A549 (cell line): Measurements from ENCODE around the gene PTGR1. TPM values are rescaled to one million over a fixed set of nuclear protein-coding genes. Genes with fewer than 3 reads are reported as not detected.
"Not testable (repeated sequence)": the region's sequence is repeated elsewhere in the genome, so short reads cannot be mapped to it uniquely, and the experiment has no call there.

Experiments
- ATAC-seq, 2 experiments: fragments of 200-7000 bp in 1 of 2; fragments of >200 bp in 1 of 2; cut with Nextera tagmentation in 1 of 2; cut with Tn5 transposase in 1 of 2; 3 replicates each; pipeline versions ENCODE4 v1.8.0 to v1.9.1; 2018 to 2020; ENCODE audit warnings: mild to moderate bottlenecking in 1 of 2, moderate library complexity in 1 of 2
- CTCF ChIA-PET: fragments of 300-600 bp; sonication (Branson Sonifier 250); formaldehyde crosslinking; extraction: SDS; loops from one replicate; lab custom pipeline; 2021; ENCODE audit warnings: antibody characterized with exemption, inconsistent platforms; lab: Yijun Ruan, JAX
- POLR2A ChIA-PET: fragments of 350-600 bp; formaldehyde crosslinking; extraction: SDS; loops from one replicate; lab custom pipeline; 2021; ENCODE audit warnings: antibody characterized with exemption, inconsistent platforms; lab: Yijun Ruan, JAX
- DNase-seq, 2 experiments: peaks; one replicate each; pipeline versions ENCODE4 v3.0.0 to v3.0.0-alpha.2; 2011 to 2016; ENCODE audit warnings: low read depth in 1 of 2, low spot score in 1 of 2
- FAIRE-seq: peaks from 2 replicates; lab custom pipeline; 2011; peaks lifted over from hg19 to GRCh38; lab: Jason Lieb, UNC
- H3K27ac ChIP-seq, 2 experiments: fragments of >200 bp; sonication (Bioruptor Twin); formaldehyde crosslinking; 3 replicates each; pipeline ENCODE4 v1.5.1; 2016 to 2017
- H3K4me1 ChIP-seq: fragments of >200 bp; sonication (Bioruptor Twin); formaldehyde crosslinking; 3 replicates; pipeline ENCODE4 v1.6.1; 2016
- H3K4me2 ChIP-seq: fragments of >200 bp; sonication (Bioruptor Twin); formaldehyde crosslinking; 3 replicates; pipeline ENCODE4 v1.6.1; 2016
- H3K4me3 ChIP-seq: fragments of >200 bp; sonication (Bioruptor Twin); formaldehyde crosslinking; 3 replicates; pipeline ENCODE4 v1.5.1; 2016
- H3K9me3 ChIP-seq: fragments of >200 bp; sonication (Bioruptor Twin); formaldehyde crosslinking; 3 replicates; pipeline ENCODE4 v1.6.1; 2016
- BHLHE40 ChIP-seq: IDR thresholded peaks from 2 replicates; pipeline ENCODE4 v1.6.1; 2012; ENCODE audit warnings: low read depth, low read length, inconsistent platforms
- CEBPB ChIP-seq, 2 experiments: fragments of >200 bp in 1 of 2; sonication (Bioruptor Twin) in 1 of 2; formaldehyde crosslinking in 1 of 2; IDR thresholded peaks; 2 replicates each; pipeline ENCODE4 v1.6.1; 2012 to 2016
- CHD4 ChIP-seq: fragments of 200-600 bp; sonication (generic); IDR thresholded peaks from 2 replicates; pipeline ENCODE4 v1.6.1; 2016; ENCODE audit warnings: antibody characterized with exemption, mild to moderate bottlenecking, borderline replicate concordance
- EHF ChIP-seq: fragments of 250-450 bp; sonication (Bioruptor Pico); IDR thresholded peaks from 2 replicates; pipeline ENCODE4 v1.5.0; 2020; ENCODE audit warnings: mild to moderate bottlenecking
- FOSL2 ChIP-seq, 2 experiments: fragments of 450-650 bp in 1 of 2; fragments of >200 bp in 1 of 2; sonication (Bioruptor Twin) in 1 of 2; formaldehyde crosslinking; IDR thresholded peaks; 2 replicates each; pipeline versions ENCODE4 v1.5.0 to v1.6.1; 2016 to 2020; ENCODE audit warnings: mild to moderate bottlenecking in 1 of 2, moderate library complexity in 1 of 2
- FOXS1 ChIP-seq: fragments of 250-450 bp; sonication (Bioruptor Pico); IDR thresholded peaks from 2 replicates; pipeline ENCODE4 v1.5.0; 2020; ENCODE audit warnings: mild to moderate bottlenecking, moderate library complexity
- GATA3 ChIP-seq: IDR thresholded peaks from 2 replicates; pipeline ENCODE4 v1.6.1; 2012; ENCODE audit warnings: borderline replicate concordance
- HOXB5 ChIP-seq: fragments of 250-450 bp; sonication (Bioruptor Pico); IDR thresholded peaks from 2 replicates; pipeline ENCODE4 v1.5.0; 2020; ENCODE audit warnings: mild to moderate bottlenecking, moderate library complexity
- MAZ ChIP-seq: fragments of 150-350 bp; IDR thresholded peaks from 2 replicates; pipeline ENCODE4 v1.6.1; 2014; ENCODE audit warnings: antibody characterized with exemption, low read depth, low read length, borderline replicate concordance
- NFE2L2 ChIP-seq: fragments of 150-350 bp; conservative IDR thresholded peaks from 2 replicates; pipeline ENCODE4 v1.6.1; 2014; ENCODE audit warnings: low read length
- POLR2A ChIP-seq: IDR thresholded peaks from 2 replicates; pipeline ENCODE4 v1.6.1; 2012; ENCODE audit warnings: mild to moderate bottlenecking, low read length
- RAD21 ChIP-seq, 2 experiments: fragments of >200 bp in 1 of 2; sonication (Bioruptor Twin) in 1 of 2; formaldehyde crosslinking in 1 of 2; IDR thresholded peaks in 1 of 2; conservative IDR thresholded peaks in 1 of 2; 2 replicates in 1 of 2; 3 replicates in 1 of 2; pipeline ENCODE4 v1.6.1; 2012 to 2018; ENCODE audit warnings: inconsistent platforms in 1 of 2
- RCOR1 ChIP-seq: fragments of 150-350 bp; IDR thresholded peaks from 2 replicates; pipeline ENCODE4 v1.6.1; 2014; ENCODE audit warnings: antibody characterized with exemption, low read length, low read depth
- SMC3 ChIP-seq: fragments of >200 bp; sonication (Bioruptor Twin); formaldehyde crosslinking; IDR thresholded peaks from 3 replicates; pipeline ENCODE4 v1.6.1; 2018; ENCODE audit warnings: inconsistent platforms
- ZC3H11A ChIP-seq: fragments of 450-650 bp; IDR thresholded peaks from 2 replicates; pipeline ENCODE4 v1.6.1; 2014; ENCODE audit warnings: antibody characterized with exemption, mild to moderate bottlenecking
- ZNF302 ChIP-seq: fragments of 250-450 bp; sonication (Bioruptor Pico); IDR thresholded peaks from 2 replicates; pipeline ENCODE4 v1.9.0; 2021; ENCODE audit warnings: inconsistent platforms, mild to moderate bottlenecking, moderate library complexity
- WGBS: methylation state at CpG from one replicate; pipeline ENCODE4 v1.1.6; 2017; ENCODE audit errors: missing lambda C conversion rate; 5-methylcytosine and 5-hydroxymethylcytosine counted together
- polyA plus RNA-seq, 4 experiments: library from polyadenylated mRNA; depleted of rRNA in 3 of 4; stranded (reverse); fragments of >200 nt; fragmentation: RNase III in 1 of 4; extraction: RNeasy Plus Mini Kit Qiagen cat#74134 plus additional on column Dnase treatment in 1 of 4; gene quantifications; 2 replicates in 3 of 4; 3 replicates in 1 of 4; pipeline ENCODE4 v1.2.3, GENCODE V29; 2011 to 2017
- TF ChIP-seq, protein P1 (sequence below): fragments of >200 bp; sonication (Bioruptor Twin); formaldehyde crosslinking; IDR thresholded peaks from 2 replicates; pipeline ENCODE4 v1.6.1; 2016
- TF ChIP-seq, protein P2 (sequence below): IDR thresholded peaks from 2 replicates; pipeline ENCODE4 v1.6.1; 2012; ENCODE audit warnings: low read depth, borderline replicate concordance
- TF ChIP-seq, protein P3 (sequence below): fragments of 250-450 bp; sonication (Bioruptor Pico); IDR thresholded peaks from 2 replicates; pipeline ENCODE4 v1.5.0; 2021; ENCODE audit warnings: mild to moderate bottlenecking, moderate library complexity, borderline replicate concordance

PTGR1 gene
- polyA plus RNA-seq, 2 of the 4 experiments (the other 2 are of a cell fraction), result 552 to 672 TPM

DNA sequence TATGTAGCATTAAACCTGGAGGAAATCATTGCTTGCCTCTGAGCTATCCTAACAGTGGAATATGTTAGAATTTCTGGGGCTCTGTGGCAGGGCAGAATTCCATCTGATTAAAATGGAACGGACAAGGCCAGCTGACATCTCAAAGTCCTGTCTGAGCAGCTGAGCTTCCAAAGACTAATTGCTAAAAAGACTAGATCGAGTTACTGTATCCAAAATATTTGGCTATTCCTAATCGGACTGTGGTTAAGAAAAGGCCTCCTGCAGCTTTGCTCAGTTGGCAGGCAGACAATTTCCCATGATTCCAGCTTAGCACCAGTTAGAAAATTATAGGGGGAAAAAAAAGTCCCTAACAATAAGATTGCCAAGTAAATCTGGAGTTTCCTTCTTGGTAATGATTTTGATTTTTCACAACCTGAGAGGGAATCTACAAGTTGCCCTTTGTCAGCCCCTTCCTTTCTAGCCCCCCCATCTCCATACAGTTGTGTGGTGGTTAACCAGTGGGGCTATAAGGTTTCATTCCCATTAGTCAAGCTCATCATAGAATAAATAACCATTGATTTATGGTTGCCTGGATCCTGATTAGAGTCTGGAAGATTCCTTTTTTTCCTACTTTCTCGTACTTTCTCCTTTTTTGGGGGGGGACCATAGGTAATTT, 26.4 kb downstream of the PTGR1 start:
- no peak overlapping the region for H3K27ac ChIP-seq
- ATAC-seq, result no peak
- 80% methylated on average over 4 of the region's 4 CpGs for WGBS
- TF ChIP-seq FOXS1 (no peak), BHLHE40 (no peak), SMC3 (no peak), NFE2L2 (no peak), ZC3H11A (no peak)
- H3K4me3 ChIP-seq, result no peak overlapping the region
- ChIA-PET CTCF (interaction anchor here (0.6 to 3.4 kb wide), 2 partner anchors 25 to 501 kb away, joined by 3 to 12 read pairs; no protein-coding TSS in a partner anchor), POLR2A (no interaction called here)
- no peaks in the 10 kb centered on the region for H3K9me3 ChIP-seq
- no peak for DNase-seq
- no peak for FAIRE-seq
- H3K4me1 ChIP-seq, result no peaks in the 10 kb centered on the region
- H3K4me2 ChIP-seq, result no peak overlapping the region

DNA sequence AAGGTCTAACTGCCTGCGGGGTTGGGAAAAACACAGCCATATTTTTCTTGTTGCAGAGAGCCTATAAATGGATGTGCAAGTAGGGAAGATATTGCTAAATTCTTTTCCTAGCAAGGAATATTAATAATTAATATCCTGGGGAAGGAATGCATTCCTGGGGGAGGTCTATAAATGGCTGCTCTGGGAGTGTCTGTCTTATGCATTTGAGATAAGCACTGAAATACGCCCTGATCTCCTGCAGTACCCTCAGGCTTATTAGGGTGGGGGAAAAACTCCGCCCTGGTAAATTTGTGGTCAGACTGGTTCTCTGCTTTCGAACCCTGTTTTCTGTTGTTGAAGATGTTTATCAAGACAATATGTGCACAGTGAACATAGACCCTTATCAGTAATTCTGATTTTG, 31.3 kb downstream of the PTGR1 start:
- H3K4me2 ChIP-seq, H3K9me3 ChIP-seq, POLR2A ChIA-PET, H3K27ac ChIP-seq, DNase-seq, H3K4me3 ChIP-seq, H3K4me1 ChIP-seq, ATAC-seq, FAIRE-seq: not testable (repeated sequence)
- CTCF ChIA-PET, result interaction anchor here (1.1 kb wide), 1 partner anchor 54 kb away, joined by 3 read pairs; no protein-coding TSS in a partner anchor
- WGBS, result 89% methylated on average over 4 of the region's 4 CpGs

DNA sequence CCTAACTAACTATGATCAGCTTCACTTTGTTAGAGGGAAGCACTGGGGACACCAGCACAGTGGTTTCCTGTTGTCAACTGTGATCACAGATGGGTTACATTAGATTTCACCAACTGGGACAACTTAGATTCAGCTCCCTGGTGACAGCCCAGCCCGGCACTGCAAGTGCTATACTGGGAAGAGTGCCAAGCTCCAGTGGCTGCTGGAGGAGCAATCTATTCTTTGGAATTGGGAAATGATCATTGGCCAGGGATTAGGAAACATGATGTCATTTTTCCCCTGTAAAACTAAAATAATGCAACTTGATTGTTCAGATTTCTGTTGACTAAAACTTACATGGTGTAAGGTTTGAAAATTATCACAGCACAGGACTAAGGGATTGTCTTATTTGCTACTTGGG, 33.2 kb downstream of the PTGR1 start:
- ATAC-seq (no peak), DNase-seq (no peak), FAIRE-seq (no peak)
- WGBS, result 86% methylated on average over 1 of the region's 1 CpG
- Histone ChIP-seq H3K4me1 (no peaks in the 10 kb centered on the region), H3K27ac (no peak overlapping the region), H3K4me3 (no peak overlapping the region), H3K4me2 (no peak overlapping the region), H3K9me3 (no peaks in the 10 kb centered on the region)
- no peak for TF ChIP-seq FOSL2 (IDR thresholded peaks at IDR 0.05)
- TF ChIP-seq FOSL2 (CRISPR knock-in tag; IDR thresholded peaks at IDR 0.05), result no peak
- TF ChIP-seq, protein P1, sequence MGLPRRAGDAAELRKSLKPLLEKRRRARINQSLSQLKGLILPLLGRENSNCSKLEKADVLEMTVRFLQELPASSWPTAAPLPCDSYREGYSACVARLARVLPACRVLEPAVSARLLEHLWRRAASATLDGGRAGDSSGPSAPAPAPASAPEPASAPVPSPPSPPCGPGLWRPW, result no peak
- TF ChIP-seq POLR2A, result no peak
- no peak for TF ChIP-seq RAD21 (conservative IDR thresholded peaks at IDR 0.05 in 1 of 2, IDR thresholded peaks at IDR 0.05 in 1 of 2)
- no peak for TF ChIP-seq CEBPB (IDR thresholded peaks at IDR 0.05)
- no peak for TF ChIP-seq GATA3
- TF ChIP-seq EHF (CRISPR knock-in tag), result no peak
- TF ChIP-seq HOXB5 (CRISPR knock-in tag), result no peak
- TF ChIP-seq CHD4, result no peak
- TF ChIP-seq MAZ, result no peak
- TF ChIP-seq, protein P2, sequence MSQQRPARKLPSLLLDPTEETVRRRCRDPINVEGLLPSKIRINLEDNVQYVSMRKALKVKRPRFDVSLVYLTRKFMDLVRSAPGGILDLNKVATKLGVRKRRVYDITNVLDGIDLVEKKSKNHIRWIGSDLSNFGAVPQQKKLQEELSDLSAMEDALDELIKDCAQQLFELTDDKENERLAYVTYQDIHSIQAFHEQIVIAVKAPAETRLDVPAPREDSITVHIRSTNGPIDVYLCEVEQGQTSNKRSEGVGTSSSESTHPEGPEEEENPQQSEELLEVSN, result no peak
- TF ChIP-seq, protein P3, sequence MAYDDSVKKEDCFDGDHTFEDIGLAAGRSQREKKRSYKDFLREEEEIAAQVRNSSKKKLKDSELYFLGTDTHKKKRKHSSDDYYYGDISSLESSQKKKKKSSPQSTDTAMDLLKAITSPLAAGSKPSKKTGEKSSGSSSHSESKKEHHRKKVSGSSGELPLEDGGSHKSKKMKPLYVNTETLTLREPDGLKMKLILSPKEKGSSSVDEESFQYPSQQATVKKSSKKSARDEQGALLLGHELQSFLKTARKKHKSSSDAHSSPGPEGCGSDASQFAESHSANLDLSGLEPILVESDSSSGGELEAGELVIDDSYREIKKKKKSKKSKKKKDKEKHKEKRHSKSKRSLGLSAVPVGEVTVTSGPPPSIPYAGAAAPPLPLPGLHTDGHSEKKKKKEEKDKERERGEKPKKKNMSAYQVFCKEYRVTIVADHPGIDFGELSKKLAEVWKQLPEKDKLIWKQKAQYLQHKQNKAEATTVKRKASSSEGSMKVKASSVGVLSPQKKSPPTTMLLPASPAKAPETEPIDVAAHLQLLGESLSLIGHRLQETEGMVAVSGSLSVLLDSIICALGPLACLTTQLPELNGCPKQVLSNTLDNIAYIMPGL (CRISPR knock-in tag), result no peak
- no peak for TF ChIP-seq RCOR1
- no peak for TF ChIP-seq ZNF302 (CRISPR knock-in tag)
- CTCF ChIA-PET, result interaction anchor here (0.7 to 1.1 kb wide), 2 partner anchors 31 to 125 kb away, joined by 3 read pairs; no protein-coding TSS in a partner anchor
- POLR2A ChIA-PET, result interaction anchor here (1.3 kb wide), 1 partner anchor 65 kb away, joined by 4 read pairs; the partner anchor contains the start of gene DNAJC25
